CD14-positive monocyte (primary cell): ENCODE data around the gene RAD51C. TPM values are rescaled to one million over a fixed set of nuclear protein-coding genes. Genes with fewer than 3 reads are reported as not detected.

ENCODE experiments used
- DNase-seq, 3 donors: peaks; one replicate each; pipeline ENCODE4 v3.0.0-alpha.2; 2011 to 2022
- H2AFZ ChIP-seq: 2 replicates; pipeline ENCODE4 v1.6.0; 2012; ENCODE audit warnings: mild to moderate bottlenecking, low read depth, low read length, inconsistent platforms; ENCODE audit not compliant: insufficient read depth, poor library complexity, severe bottlenecking
- H3K27ac ChIP-seq, 2 donors: 1 replicate in 1 of 2; 2 replicates in 1 of 2; pipeline ENCODE4 v1.5.1; 2012 to 2013; ENCODE audit warnings: low read length in 2 of 2, control low read depth in 1 of 2, inconsistent platforms in 1 of 2, low read depth in 1 of 2, mild to moderate bottlenecking in 1 of 2
- H3K27me3 ChIP-seq, 2 donors: one replicate each; pipeline versions ENCODE4 v1.6.0 to v1.6.1; 2011 to 2013; ENCODE audit warnings: low read length in 2 of 2; ENCODE audit not compliant: control insufficient read depth in 2 of 2, insufficient read depth in 2 of 2
- H3K36me3 ChIP-seq, 2 donors: replicated peaks in 1 of 2; 1 replicate in 1 of 2; 2 replicates in 1 of 2; pipeline versions ENCODE4 v1.5.1 to v1.6.1; 2012 to 2013; ENCODE audit warnings: low read length in 2 of 2, control low read depth in 1 of 2, inconsistent platforms in 1 of 2, mild to moderate bottlenecking in 1 of 2; ENCODE audit not compliant: insufficient read depth in 2 of 2, control insufficient read depth in 1 of 2
- H3K4me1 ChIP-seq, 2 donors: 1 replicate in 1 of 2; 2 replicates in 1 of 2; pipeline versions ENCODE4 v1.5.1 to v1.6.1; 2012 to 2013; ENCODE audit warnings: low read length in 2 of 2, control low read depth in 1 of 2, inconsistent platforms in 1 of 2, mild to moderate bottlenecking in 1 of 2, moderate library complexity in 1 of 2; ENCODE audit not compliant: insufficient read depth in 2 of 2, control insufficient read depth in 1 of 2
- H3K4me2 ChIP-seq: replicated peaks from 2 replicates; pipeline ENCODE3; 2012; ENCODE audit warnings: low read length, moderate library complexity, mild to moderate bottlenecking; ENCODE audit not compliant: poor library complexity, severe bottlenecking; ENCODE audit errors: extremely low read depth
- H3K4me3 ChIP-seq, 3 experiments: fragments of 200-600 bp in 1 of 3; sonication (generic) in 1 of 3; replicated peaks in 1 of 3; 1 replicate in 2 of 3; 2 replicates in 1 of 3; pipeline ENCODE4 v1.5.1; 2011 to 2013; ENCODE audit warnings: low read length in 3 of 3, mild to moderate bottlenecking in 3 of 3, control low read depth in 2 of 3, low read depth in 2 of 3, inconsistent platforms in 1 of 3, moderate library complexity in 1 of 3
- H3K79me2 ChIP-seq: 2 replicates; pipeline ENCODE4 v1.6.0; 2012; ENCODE audit warnings: mild to moderate bottlenecking, control low read depth, inconsistent platforms, low read length, moderate library complexity; ENCODE audit not compliant: insufficient read depth
- H3K9ac ChIP-seq: 2 replicates; pipeline ENCODE4 v1.6.0; 2017; ENCODE audit warnings: low read length, mild to moderate bottlenecking; ENCODE audit not compliant: insufficient read depth, poor library complexity, severe bottlenecking
- H3K9me3 ChIP-seq, 2 donors: replicated peaks in 1 of 2; 1 replicate in 1 of 2; 2 replicates in 1 of 2; pipeline versions ENCODE4 v1.5.1 to v1.6.1; 2012 to 2013; ENCODE audit warnings: low read length in 2 of 2, control low read depth in 1 of 2; ENCODE audit not compliant: control insufficient read depth in 1 of 2, insufficient read depth in 1 of 2
- H4K20me1 ChIP-seq: 2 replicates; pipeline ENCODE4 v1.6.0; 2012; ENCODE audit warnings: mild to moderate bottlenecking, low read length, control low read depth, moderate library complexity; ENCODE audit not compliant: insufficient read depth
- H3K27ac Mint-ChIP-seq, 7 donors: one replicate each; pipeline ENCODE4 v1.8.0; 2020; ENCODE audit warnings: mild to moderate bottlenecking in 7 of 7, mixed read lengths in 7 of 7, moderate library complexity in 6 of 7, inconsistent platforms in 2 of 7
- H3K27me3 Mint-ChIP-seq, 3 donors: one replicate each; pipeline ENCODE4 v1.8.0; 2021 to 2022; ENCODE audit warnings: low read depth in 3 of 3, mild to moderate bottlenecking in 3 of 3, mixed read lengths in 3 of 3, moderate library complexity in 3 of 3, inconsistent platforms in 1 of 3
- H3K36me3 Mint-ChIP-seq, 2 donors: one replicate each; pipeline ENCODE4 v1.8.0; 2020; ENCODE audit warnings: mixed read lengths in 2 of 2, inconsistent platforms in 1 of 2, mild to moderate bottlenecking in 1 of 2
- H3K4me1 Mint-ChIP-seq: one replicate; pipeline ENCODE4 v1.8.0; 2020; ENCODE audit warnings: mild to moderate bottlenecking, mixed read lengths
- H3K4me3 Mint-ChIP-seq, 2 donors: one replicate each; pipeline ENCODE4 v1.8.0; 2020; ENCODE audit warnings: mild to moderate bottlenecking in 2 of 2, mixed read lengths in 2 of 2, moderate library complexity in 1 of 2
- H3K9me3 Mint-ChIP-seq, 7 donors: one replicate each; pipeline ENCODE4 v1.8.0; 2020 to 2022; ENCODE audit warnings: mixed read lengths in 7 of 7, mild to moderate bottlenecking in 6 of 7, moderate library complexity in 6 of 7, inconsistent platforms in 2 of 7
- CTCF ChIP-seq: fragments of 200-600 bp; IDR thresholded peaks from one replicate; pipeline ENCODE4 v1.8.0; 2022; ENCODE audit warnings: antibody characterized with exemption, mild to moderate bottlenecking
- WGBS: methylation state at CpG from one replicate; pipeline ENCODE4 v1.1.5; 2013; ENCODE audit warnings: missing lambda C conversion rate; ENCODE audit not compliant: insufficient coverage; 5-methylcytosine and 5-hydroxymethylcytosine counted together
- intact Hi-C, 2 donors: fragments of 100-400 bp; cut with micrococcal nuclease; formaldehyde crosslinking; loops; one replicate each; pipeline versions ENCODE4 v1.15.0 to v1.15.1; 2023
- polyA plus RNA-seq, 3 donors: library from polyadenylated mRNA; depleted of rRNA in 1 of 3; unstranded in 2 of 3; stranded (reverse) in 1 of 3; fragments of 300-500 nt in 2 of 3; fragments of >200 nt in 1 of 3; fragmentation: Illumina TruSeq in 2 of 3; gene quantifications; 1 replicate in 2 of 3; 2 replicates in 1 of 3; pipeline ENCODE4 v1.2.3, GENCODE V29; 2012 to 2021
- small RNA-seq: library from RNA; depleted of rRNA; stranded (forward); fragments of <200 nt; gene quantifications from one replicate; pipeline ENCODE3, GENCODE V24; 2012; ENCODE audit warnings: low read depth; ENCODE audit not compliant: insufficient read length

Gene RAD51C
- polyA plus RNA-seq, 3 donors: 6.8 to 14.5 (median 13.1) TPM

- WGBS: no CpG with 5 or more reads among the region's 1 CpG
- no peaks in the 10 kb centered on the region for H3K4me1 ChIP-seq
- H3K36me3 ChIP-seq: no peaks in the 10 kb centered on the region
- H3K4me3 ChIP-seq: no peak overlapping the region
- H3K36me3 Mint-ChIP-seq: no peaks in the 10 kb centered on the region
- no peak overlapping the region for H3K27ac ChIP-seq
- H3K4me3 Mint-ChIP-seq: no peak overlapping the region
- H4K20me1 ChIP-seq: no peaks in the 10 kb centered on the region
- no peaks in the 10 kb centered on the region for H3K4me1 Mint-ChIP-seq
- no peak overlapping the region for H3K4me2 ChIP-seq
- peaks cover 9 to 24% (median 16%) of the 10 kb centered on the region in 3 donors for H3K27me3 Mint-ChIP-seq
- peaks cover 0 to 7% of the 10 kb centered on the region in 2 donors for H3K27me3 ChIP-seq
- DNase-seq: no peak
- no peaks in the 10 kb centered on the region for H3K9me3 ChIP-seq
- H2AFZ ChIP-seq: no peak overlapping the region
- no peak overlapping the region for H3K27ac Mint-ChIP-seq
- TF ChIP-seq CTCF: no peak
- H3K79me2 ChIP-seq: no peaks in the 10 kb centered on the region
- intact Hi-C loops: no loop called here
- H3K9me3 Mint-ChIP-seq: no peaks in the 10 kb centered on the region
- no peak overlapping the region for H3K9ac ChIP-seq
Observed at GRCh38 chr17:58785097-58785496, 92.7 kb downstream of the RAD51C start.

Small RNA genes within 50 kb of the gene (small RNA-seq; reads per million reads assigned to genes)
- gene AC011195.1: not detected
- not detected for gene AC025521.1
- not detected for gene RF00017
- gene RNU1-108P: 2.4 reads per million, percentile 7 among the genes with 10 or more reads in this experiment
- 1.2 reads per million for gene RNU1-52P
- 0.94 reads per million for gene RNU1-85P

Other genes with a start within 250 kb of the RAD51C start
- gene HSF5, start 204.2 kb upstream of the RAD51C start, polyA plus RNA-seq: under 1 TPM in 1 of 3 donors, not detected in 2; 0.07 TPM
- gene MTMR4, start 178.0 kb upstream of the RAD51C start, polyA plus RNA-seq: 10 to 100 TPM in 1 of 3 donors, 1 to 10 TPM in 2; 7.2 to 20.7 (median 8.4) TPM
- under 1 TPM in 1 of 3 donors, not detected in 2; 0.25 TPM for gene TEX14, start 557 bp upstream of the RAD51C start, polyA plus RNA-seq
- gene PPM1E, start 63.3 kb downstream of the RAD51C start, polyA plus RNA-seq: not detected